ENCODE data around the gene MMEL1.

GRCh38 chr1:2587860-2588571, 44.8 kb downstream of the MMEL1 start:
- TF ChIP-seq POLR2AphosphoS5 (IDR thresholded peaks at IDR 0.05; ENCODE audit: low read depth, low read length) (no peak), CTCF (IDR thresholded peaks at IDR 0.05) (no peak)

Data from Panc1 (cell line).